GM18951 (cell line): ENCODE data around the gene AACS.

ENCODE experiments used
- POLR2A ChIP-seq: IDR thresholded peaks from 4 replicates; pipeline ENCODE4 v1.6.1; 2011; ENCODE audit warnings: mild to moderate bottlenecking; ENCODE audit not compliant: insufficient read length, insufficient read depth; ENCODE audit errors: extremely low read depth
- in situ Hi-C: fragments of 300-500 bp; cut with MboI; formaldehyde crosslinking; loops from one replicate; pipeline ENCODE4 v1.12.0; 2022; ENCODE audit warnings: low sequenced_read_pairs, mixed read lengths, inconsistent platforms; ENCODE audit not compliant: unreplicated experiment

AACS gene

DNA sequence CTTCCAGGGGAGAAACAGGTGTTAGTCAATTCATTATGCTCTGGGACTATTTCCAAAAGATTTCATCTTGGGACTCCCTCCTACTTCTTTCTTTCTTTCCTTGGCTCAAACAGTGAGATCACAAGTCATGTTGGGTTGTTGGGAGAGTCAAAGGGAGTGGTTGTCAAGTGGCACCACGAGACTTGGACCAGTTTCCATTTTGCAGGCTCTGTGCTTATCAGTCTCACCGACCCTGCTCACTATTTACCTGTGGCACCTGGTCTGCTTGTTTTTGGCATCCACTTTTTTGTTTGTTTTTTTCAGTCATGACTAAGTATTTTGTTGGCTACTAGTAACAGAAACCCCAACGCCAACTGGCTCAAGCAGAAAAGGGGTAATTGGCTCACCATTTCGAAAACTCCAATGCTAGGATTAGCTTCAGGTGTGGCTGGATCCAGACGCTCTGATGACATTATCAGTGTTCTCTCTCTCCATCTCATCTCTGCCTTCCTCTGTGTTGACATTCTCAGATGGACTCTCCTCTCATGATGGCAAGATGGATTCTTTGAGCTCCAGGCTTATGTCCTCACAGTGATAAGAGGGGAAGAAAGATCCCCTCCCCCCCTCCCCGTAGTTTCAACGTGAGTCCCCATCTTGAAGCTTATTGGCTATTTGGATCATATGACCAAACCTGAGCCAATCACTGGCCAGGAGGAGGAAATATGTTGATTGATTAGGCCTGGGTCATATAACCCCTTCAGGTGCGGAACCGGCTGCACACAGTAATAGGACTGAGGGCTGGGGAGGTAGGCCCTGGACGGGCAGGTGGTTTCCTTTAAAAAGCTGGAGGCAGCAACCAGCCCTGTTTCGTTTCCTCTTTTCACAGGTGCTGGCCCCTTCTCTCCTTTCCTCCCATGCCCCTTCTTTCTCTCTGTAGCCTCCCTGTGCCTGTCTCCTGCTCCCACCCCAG, 84.2 kb downstream of the AACS start:
- in situ Hi-C loops = no loop called here

DNA sequence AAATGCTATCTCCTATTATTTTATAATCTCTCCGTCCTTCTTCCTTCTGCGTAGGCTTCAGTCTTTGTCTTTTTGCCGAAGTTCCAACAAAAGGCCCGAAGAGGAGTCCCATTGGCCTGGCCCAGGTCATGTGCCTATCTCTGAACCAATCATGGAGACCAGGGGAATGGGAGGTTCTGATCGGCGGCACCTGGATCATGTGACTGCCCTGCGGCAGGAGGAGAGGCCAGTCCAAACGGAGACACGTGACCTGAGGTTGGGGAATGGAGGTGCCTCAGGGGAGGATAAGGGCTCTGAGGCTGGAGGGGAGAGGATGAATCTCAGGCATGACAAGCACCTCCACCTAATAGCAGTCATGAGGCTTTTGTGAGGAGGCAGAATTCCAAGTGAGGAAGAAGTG, 86.0 kb downstream of the AACS start:
- TF ChIP-seq POLR2A = no peak
- in situ Hi-C loops = no loop called here

More for the DNA sequence above, 84.2 kb downstream of the AACS start:
- TF ChIP-seq POLR2A = peak; percentile 41

DNA sequence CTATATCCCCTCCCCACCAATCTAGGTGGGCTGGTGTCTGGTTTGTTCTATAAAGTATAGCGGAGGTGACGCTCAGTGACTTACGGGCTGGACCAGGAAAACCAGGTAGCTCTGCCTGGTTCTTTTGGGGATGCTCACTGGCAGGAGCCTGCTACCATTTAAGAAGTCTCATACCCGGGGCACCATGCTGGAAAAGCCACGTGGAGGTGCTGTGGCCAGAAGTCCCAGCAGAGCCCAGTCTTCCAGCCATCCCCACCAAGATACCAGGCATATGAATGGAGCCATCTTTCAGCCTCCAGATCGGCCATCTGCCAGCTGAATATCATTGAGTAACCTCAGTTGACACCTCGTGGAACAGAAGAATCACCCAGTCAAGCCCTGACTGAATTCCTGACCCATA, 87.2 kb downstream of the AACS start:
- TF ChIP-seq POLR2A = no peak
- in situ Hi-C loops = no loop called here

DNA sequence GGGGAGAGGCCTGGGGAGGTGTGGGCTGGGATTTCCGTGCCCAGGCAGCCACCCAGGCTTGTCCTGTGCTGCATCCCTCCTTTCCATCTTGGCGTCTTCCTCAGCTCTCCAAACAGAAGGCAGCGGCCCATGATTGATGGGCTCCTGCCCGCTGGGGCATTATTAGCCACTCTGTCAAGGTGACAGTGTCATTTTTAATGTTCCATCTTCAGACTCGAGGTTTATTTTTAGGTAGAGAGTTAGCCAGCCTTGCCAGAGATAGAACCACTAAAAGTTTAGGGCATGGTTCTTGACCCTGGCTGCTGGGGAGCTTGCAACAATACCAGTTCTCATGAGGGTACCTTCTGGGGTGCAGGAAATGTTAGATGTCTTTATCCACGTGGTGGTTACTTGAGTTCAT, 90.1 kb downstream of the AACS start:
- in situ Hi-C loops = no loop called here
- TF ChIP-seq POLR2A = no peak

DNA sequence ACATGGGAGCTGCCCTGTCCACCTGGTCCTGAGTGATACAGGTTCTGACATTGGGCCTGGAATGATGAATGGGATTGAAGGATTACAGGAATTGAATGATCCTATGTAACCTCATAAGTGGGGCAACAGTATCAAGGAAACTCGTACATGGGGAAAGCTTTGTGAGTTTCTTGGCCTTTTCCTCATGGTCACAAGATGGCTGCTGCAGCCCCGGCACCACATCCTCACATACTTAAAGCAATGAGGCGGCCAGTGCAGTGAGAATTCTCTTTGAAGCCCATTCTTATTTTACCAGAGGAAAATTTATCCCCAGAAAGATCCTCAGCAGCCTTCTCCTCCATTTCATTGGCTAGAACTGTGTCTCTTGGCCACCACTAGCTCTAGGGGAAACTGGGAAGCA, 91.9 kb downstream of the AACS start:
- TF ChIP-seq POLR2A = no peak
- in situ Hi-C loops = no loop called here

DNA sequence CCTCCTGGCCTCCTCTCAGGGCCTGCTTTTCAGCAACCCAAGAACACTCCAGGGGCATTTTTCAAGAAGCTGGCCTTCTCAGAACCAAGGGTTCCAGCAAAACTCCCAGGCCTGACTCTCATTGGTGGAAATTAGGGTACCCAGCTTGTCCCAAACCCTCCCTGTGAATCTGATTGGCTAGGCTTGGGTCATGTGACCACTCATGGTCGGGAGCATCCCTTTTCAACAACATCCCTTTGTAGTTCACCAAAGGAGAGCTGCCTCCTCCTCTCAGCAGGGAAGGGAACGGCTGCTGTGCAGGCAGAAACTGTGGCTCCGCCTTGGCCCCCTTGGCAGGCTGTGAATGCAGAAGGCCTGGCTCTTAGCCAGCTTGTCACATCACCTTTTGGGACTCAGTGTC, 94.5 kb downstream of the AACS start:
- in situ Hi-C loops = no loop called here
- TF ChIP-seq POLR2A = no peak

DNA sequence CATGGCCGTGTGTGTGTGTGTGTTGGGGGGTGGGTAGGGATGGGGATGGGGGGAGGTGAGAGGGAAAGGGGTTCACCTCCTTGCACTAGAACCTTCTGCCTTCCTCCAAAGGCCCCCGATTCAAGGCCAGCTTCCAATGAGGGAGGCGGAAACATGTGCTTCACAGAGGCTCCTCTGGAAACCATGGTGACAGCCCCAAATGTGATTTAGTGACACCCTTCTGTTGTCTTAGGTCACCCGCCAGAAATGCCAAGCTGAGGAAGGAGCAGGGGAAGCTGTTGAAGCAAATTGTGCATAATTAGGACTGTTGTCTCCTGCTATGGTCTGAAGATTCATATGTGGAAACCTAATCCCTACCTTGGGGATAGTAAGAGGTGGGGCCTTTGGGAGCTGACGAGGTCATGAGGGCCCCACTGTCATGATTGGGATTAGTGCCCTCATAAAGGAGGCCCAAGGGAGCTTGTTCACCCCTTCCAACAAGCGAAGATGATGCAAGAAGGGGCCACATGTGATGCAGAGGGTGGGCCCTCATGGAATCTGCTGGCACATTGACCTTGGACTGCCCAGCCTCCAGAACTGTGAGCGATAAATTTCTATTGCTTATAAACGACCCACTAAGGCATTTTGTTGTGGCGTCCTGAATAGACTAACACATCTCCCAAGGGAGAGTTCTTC, 95.2 kb downstream of the AACS start:
- TF ChIP-seq POLR2A = no peak
- in situ Hi-C loops = no loop called here

DNA sequence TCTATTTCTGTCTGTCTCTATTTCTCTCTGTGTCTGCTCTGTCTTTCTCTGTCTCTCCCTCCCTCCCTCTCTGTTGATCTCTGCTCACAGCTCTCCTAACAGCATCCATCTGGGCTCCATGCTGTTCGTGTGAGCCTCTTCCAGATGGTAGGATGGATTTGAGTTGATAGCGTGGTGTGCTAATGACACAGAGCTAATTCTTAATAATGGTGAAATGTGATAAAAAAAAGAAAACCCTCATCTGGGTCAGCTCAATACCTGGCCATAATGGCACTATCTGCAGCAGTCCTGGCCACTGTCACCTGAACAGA, 96.4 kb downstream of the AACS start:
- TF ChIP-seq POLR2A = no peak
- in situ Hi-C loops = no loop called here

DNA sequence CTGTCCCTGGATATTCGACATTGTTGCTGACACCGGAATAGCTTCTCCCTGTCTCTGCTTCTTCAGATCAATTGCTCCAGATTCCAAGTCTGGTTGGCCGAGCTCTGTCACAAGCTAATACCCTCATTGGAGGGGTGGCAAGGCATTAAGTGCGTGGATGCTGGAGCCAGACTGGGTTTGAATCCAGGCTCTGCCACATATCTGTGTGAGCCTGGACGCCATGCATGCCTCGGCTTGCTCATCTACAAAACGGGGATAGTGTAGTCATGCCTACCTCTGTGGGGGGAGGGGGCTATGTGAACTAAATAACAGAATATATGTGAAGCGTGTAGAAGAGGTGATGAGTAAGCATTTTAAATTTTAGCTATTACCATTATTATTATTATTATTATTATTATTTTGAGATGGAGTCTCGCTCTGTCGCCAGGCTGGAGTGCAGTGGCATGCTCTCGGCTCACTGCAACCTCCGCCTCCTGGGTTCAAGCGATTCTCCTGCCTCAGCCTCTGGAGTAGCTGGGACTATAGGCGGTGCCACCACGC, 97.3 kb downstream of the AACS start:
- no peak for TF ChIP-seq POLR2A
- in situ Hi-C loops = no loop called here

DNA sequence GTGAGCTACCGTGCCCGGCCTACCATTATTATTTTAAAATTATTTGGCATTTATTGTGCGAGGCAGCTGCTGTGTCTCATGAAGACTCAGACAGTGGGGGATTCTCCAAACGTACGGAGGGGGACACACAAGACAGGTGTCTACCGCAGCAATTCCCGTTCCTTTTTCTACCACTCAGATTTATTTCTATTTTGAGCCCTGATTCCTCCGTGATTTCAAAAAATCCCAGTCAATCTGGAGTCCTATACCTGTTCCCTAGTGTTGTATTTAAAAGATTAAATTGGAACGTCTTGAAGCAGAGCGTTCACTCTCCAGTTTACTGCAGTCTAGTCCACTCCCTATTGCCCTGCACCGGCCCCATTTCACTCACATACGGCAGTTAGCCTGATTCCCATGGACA, 97.9 kb downstream of the AACS start:
- TF ChIP-seq POLR2A = no peak
- in situ Hi-C loops = no loop called here

DNA sequence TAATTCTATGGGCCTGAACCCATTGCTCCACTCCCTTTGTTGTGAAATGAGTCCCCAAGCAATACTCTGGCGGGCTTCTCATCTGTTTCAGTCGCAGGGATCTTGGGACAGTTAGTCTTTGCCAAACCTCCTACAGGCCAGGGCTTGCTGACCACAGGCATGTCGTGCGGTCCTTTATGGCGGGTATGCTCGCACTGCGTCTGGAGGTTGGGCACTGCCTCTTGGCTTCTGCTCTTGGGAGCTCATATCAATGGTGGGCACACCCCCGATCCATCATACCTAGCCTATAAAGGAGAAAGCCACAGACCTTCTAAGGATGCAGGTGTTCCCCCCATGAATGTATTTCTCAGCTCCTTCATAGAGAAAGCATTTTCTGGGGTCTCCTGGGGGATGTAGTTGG, 99.3 kb downstream of the AACS start:
- in situ Hi-C loops = no loop called here
- TF ChIP-seq POLR2A = no peak

DNA sequence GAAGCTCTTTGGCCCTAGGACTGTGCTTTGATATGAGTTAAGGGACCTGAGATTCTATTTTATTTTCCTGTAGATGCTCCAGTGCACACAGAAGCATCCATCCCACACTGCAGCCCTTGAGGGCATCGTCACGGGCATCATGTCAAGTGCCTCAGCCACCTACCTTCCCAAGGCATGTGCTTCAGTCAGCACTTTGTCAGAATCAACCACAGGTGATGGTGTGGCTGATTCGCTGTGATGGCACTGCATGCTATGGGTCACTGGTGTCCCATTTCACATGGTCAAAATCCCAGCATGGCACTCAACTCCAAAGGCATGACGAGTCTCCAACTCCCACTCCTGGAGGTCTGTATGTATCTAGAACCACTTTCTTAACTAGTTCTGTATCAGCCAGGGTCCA, 100.8 kb downstream of the AACS start:
- TF ChIP-seq POLR2A = no peak
- in situ Hi-C loops = no loop called here

DNA sequence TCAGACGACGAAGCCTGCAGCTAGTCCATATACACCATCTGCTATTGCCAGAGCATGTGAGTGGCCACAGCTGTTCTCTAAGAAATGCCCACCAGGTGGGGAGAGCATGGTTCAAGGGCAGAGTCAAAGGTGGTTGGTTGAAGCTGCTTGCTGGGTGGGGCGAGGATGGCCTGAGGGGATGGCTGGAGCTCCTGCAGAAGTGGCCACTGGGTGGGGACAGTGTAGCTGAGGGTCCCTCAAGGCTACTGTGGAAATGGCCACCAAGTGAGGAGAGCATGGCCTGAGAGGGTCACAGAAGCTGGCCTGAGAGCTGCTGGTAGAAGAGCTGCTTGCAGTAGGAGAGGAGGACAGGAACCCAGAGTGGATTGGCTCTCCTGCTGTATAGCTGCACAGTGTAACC, 102.4 kb downstream of the AACS start:
- TF ChIP-seq POLR2A = no peak
- in situ Hi-C loops = no loop called here

DNA sequence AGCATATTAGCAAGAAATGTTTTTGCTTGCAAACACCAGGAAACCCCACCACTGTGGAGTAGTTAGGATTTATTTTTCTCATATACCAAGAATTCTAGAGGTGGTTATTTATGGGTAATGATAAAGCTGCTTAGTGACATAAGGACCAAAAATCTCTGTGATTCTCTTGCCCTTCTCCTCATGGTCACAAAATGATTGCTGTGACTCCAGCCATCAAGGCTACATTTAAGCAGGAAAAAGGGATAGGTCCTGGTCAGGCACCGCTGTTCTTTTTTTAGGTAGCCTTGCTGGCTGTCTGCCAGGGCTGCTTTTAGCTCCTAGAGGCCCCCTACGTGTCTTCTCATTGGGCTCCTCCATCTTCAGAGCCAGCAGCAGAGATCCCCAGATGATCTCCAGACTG, 104.2 kb downstream of the AACS start:
- in situ Hi-C loops = no loop called here
- no peak for TF ChIP-seq POLR2A
